GM12878 (cell line): ENCODE data around the gene XPO5. TPM values are rescaled to one million over a fixed set of nuclear protein-coding genes. Genes with fewer than 3 reads are reported as not detected.

ENCODE experiments used
- ATAC-seq: fragments of 200-7000 bp; cut with Tn5 transposase; 3 replicates; pipeline ENCODE4 v1.9.1; 2020; ENCODE audit warnings: mild to moderate bottlenecking, moderate library complexity
- BruUV-seq: library from RNA; stranded (reverse); fragments of 400-500 nt; replicated peaks from 2 replicates; lab custom pipeline; 2021; lab: Mats Ljungman, UMichigan
- CTCF ChIA-PET: fragments of 300-600 bp; sonication (Branson Sonifier 250); formaldehyde crosslinking; extraction: SDS; loops from one replicate; lab custom pipeline; 2021; ENCODE audit warnings: inconsistent platforms; lab: Yijun Ruan, JAX
- POLR2A ChIA-PET: fragments of 350-600 bp; formaldehyde crosslinking; extraction: SDS; loops from one replicate; lab custom pipeline; 2021; ENCODE audit warnings: inconsistent platforms; lab: Charles Lee
- RAD21 ChIA-PET: fragments of 300-600 bp; sonication (Branson Sonifier 250); formaldehyde crosslinking; loops from one replicate; lab custom pipeline; 2023; ENCODE audit warnings: antibody characterized with exemption; ENCODE audit not compliant: unreplicated experiment; lab: Charles Lee
- SMC1A ChIA-PET: fragments of 300-600 bp; sonication (Branson Sonifier 250); formaldehyde crosslinking; loops from one replicate; lab custom pipeline; 2023; ENCODE audit not compliant: unreplicated experiment, uncharacterized antibody; lab: Charles Lee
- DNase-seq: peaks from one replicate; pipeline ENCODE4 v3.0.0-alpha.2; 2011; ENCODE audit warnings: low read depth, low spot score
- FAIRE-seq: peaks from 3 replicates; lab custom pipeline; 2011; peaks lifted over from hg19 to GRCh38; lab: Jason Lieb, UNC
- H2AFZ ChIP-seq: 2 replicates; pipeline ENCODE4 v1.6.0; 2011; ENCODE audit warnings: low read depth, low read length, control low read depth; ENCODE audit not compliant: control insufficient read depth
- H3K27ac ChIP-seq: 2 replicates; pipeline ENCODE4 v1.5.1; 2011; ENCODE audit warnings: control low read depth; ENCODE audit not compliant: control insufficient read depth, insufficient read depth
- H3K27me3 ChIP-seq, 2 experiments: replicated peaks in 1 of 2; 2 replicates each; pipeline versions ENCODE4 v1.6.0 to v1.6.1; 2011; ENCODE audit warnings: low read length in 1 of 2; ENCODE audit not compliant: control insufficient read depth in 2 of 2, insufficient read depth in 2 of 2
- H3K36me3 ChIP-seq, 2 experiments: 2 replicates each; pipeline ENCODE4 v1.5.1; 2011; ENCODE audit warnings: low read length in 1 of 2; ENCODE audit not compliant: control insufficient read depth in 2 of 2, insufficient read depth in 2 of 2
- H3K4me1 ChIP-seq: 2 replicates; pipeline ENCODE4 v1.6.1; 2011; ENCODE audit warnings: mild to moderate bottlenecking, low read length, moderate library complexity, mixed read lengths; ENCODE audit not compliant: control insufficient read depth, insufficient read depth
- H3K4me2 ChIP-seq: 2 replicates; pipeline ENCODE4 v1.6.0; 2011; ENCODE audit warnings: control low read depth; ENCODE audit not compliant: control insufficient read depth, insufficient read depth
- H3K4me3 ChIP-seq: fragments of 200-600 bp; sonication (generic); 2 replicates; pipeline ENCODE4 v1.5.1; 2016
- H3K79me2 ChIP-seq: 2 replicates; pipeline ENCODE4 v1.6.0; 2011; ENCODE audit warnings: low read length; ENCODE audit not compliant: control insufficient read depth, insufficient read depth
- H3K9ac ChIP-seq: 2 replicates; pipeline ENCODE4 v1.8.0; 2011; ENCODE audit warnings: low read length, control low read depth, mixed read lengths; ENCODE audit not compliant: control insufficient read depth, insufficient read depth
- H3K9me3 ChIP-seq: replicated peaks from 3 replicates; pipeline ENCODE4 v1.5.1; 2011; ENCODE audit warnings: mild to moderate bottlenecking, low read length; ENCODE audit not compliant: control insufficient read depth, insufficient read depth
- H4K20me1 ChIP-seq: 2 replicates; pipeline ENCODE4 v1.6.0; 2011; ENCODE audit not compliant: control insufficient read depth, insufficient read depth
- BCL3 ChIP-seq: IDR thresholded peaks from 2 replicates; pipeline ENCODE4 v1.6.1; 2011; ENCODE audit warnings: borderline replicate concordance, low read depth, mild to moderate bottlenecking, moderate library complexity, low read length; ENCODE audit not compliant: insufficient read depth, poor library complexity, severe bottlenecking
- CBFB ChIP-seq: IDR thresholded peaks from 2 replicates; pipeline ENCODE4 v1.6.1; 2016; ENCODE audit warnings: antibody characterized with exemption, low read depth
- KLF5 ChIP-seq: fragments of 450-650 bp; IDR thresholded peaks from 2 replicates; pipeline ENCODE4 v1.6.1; 2014; ENCODE audit warnings: mild to moderate bottlenecking; ENCODE audit not compliant: partially characterized antibody
- MAX ChIP-seq: IDR thresholded peaks from 2 replicates; pipeline ENCODE4 v1.6.1; 2012; ENCODE audit warnings: low read depth, low read length, improper control_type of control experiment
- MTA2 ChIP-seq: fragments of 450-650 bp; IDR thresholded peaks from 2 replicates; pipeline ENCODE4 v1.6.1; 2016; ENCODE audit warnings: low read depth, mild to moderate bottlenecking, moderate library complexity
- NBN ChIP-seq: fragments of 450-650 bp; IDR thresholded peaks from 2 replicates; pipeline ENCODE4 v1.6.1; 2016
- NRF1 ChIP-seq: conservative IDR thresholded peaks from 2 replicates; pipeline ENCODE4 v1.6.1; 2011; ENCODE audit warnings: mild to moderate bottlenecking, low read depth, low read length, improper control_type of control experiment
- TCF12 ChIP-seq: IDR thresholded peaks from 2 replicates; pipeline ENCODE4 v1.6.1; 2011; ENCODE audit warnings: low read depth, mild to moderate bottlenecking, low read length
- ZNF217 ChIP-seq: fragments of 450-650 bp; IDR thresholded peaks from 2 replicates; pipeline ENCODE4 v1.6.1; 2017; ENCODE audit warnings: antibody characterized with exemption, mild to moderate bottlenecking
- ZNF24 ChIP-seq: fragments of 450-650 bp; IDR thresholded peaks from 2 replicates; pipeline ENCODE4 v1.6.1; 2017; ENCODE audit warnings: antibody characterized with exemption, mild to moderate bottlenecking
- ZNF274 ChIP-seq: IDR thresholded peaks from one replicate; pipeline ENCODE4 v1.8.0; 2011; ENCODE audit not compliant: insufficient read length, insufficient read depth
- WGBS: methylation state at CpG from one replicate; pipeline ENCODE4 v1.1.6; 2016; ENCODE audit warnings: low lambda C conversion rate; ENCODE audit not compliant: insufficient replicate concordance, insufficient coverage; ENCODE audit errors: missing lambda C conversion rate; 5-methylcytosine and 5-hydroxymethylcytosine counted together
- in situ Hi-C: fragments of 300-500 bp; cut with MboI; formaldehyde crosslinking; loops from 9 replicates; pipeline ENCODE4 v1.14.3; 2018; ENCODE audit warnings: mixed read lengths
- intact Hi-C: fragments of 100-400 bp; cut with micrococcal nuclease; formaldehyde crosslinking; loops from one replicate; pipeline ENCODE4 v1.14.2; 2022; ENCODE audit not compliant: unreplicated experiment
- polyA plus RNA-seq, 11 experiments: library from polyadenylated mRNA; depleted of rRNA in 4 of 11; unstranded in 6 of 11; stranded (reverse) in 5 of 11; fragments of >200 nt; fragmentation: Nextera tagmentation in 4 of 11; fragmentation: Illumina TruSeq in 1 of 11; extraction: Ambion mirVana in 4 of 11; extraction: Trizol in 1 of 11; gene quantifications; 1 replicate in 1 of 11; 2 replicates in 10 of 11; pipeline versions ENCODE4 v1.2.1 to v1.2.3, GENCODE V29; 2011 to 2016; ENCODE audit warnings: inconsistent platforms in 2 of 11, missing spikeins in 2 of 11, low read depth in 1 of 11
- total RNA-seq, 4 experiments: library from RNA; depleted of rRNA in 3 of 4; stranded (reverse); fragments of >200 nt in 3 of 4; fragmentation: Illumina TruSeq in 1 of 4; extraction: Trizol in 1 of 4; gene quantifications; 2 replicates each; pipeline versions ENCODE4 v1.2.1 to v1.2.3, GENCODE V29; 2013 to 2021
- TF ChIP-seq, protein P1 (sequence below), 3 experiments: IDR thresholded peaks in 2 of 3; conservative IDR thresholded peaks in 1 of 3; 2 replicates each; pipeline ENCODE4 v1.5.1; 2011; ENCODE audit warnings: low read depth in 3 of 3, low read length in 3 of 3, mild to moderate bottlenecking in 3 of 3, control low read depth in 2 of 3, moderate library complexity in 2 of 3, inconsistent platforms in 1 of 3, mixed read lengths in 1 of 3; ENCODE audit not compliant: control insufficient read depth in 2 of 3, insufficient read depth in 1 of 3; ENCODE audit errors: extremely low read depth in 1 of 3
- TF ChIP-seq, protein P2 (sequence below): fragments of 450-650 bp; IDR thresholded peaks from 2 replicates; pipeline ENCODE4 v1.6.1; 2017; ENCODE audit warnings: low read depth, mild to moderate bottlenecking, moderate library complexity
- TF ChIP-seq, protein P3 (sequence below): fragments of 450-650 bp; IDR thresholded peaks from 2 replicates; pipeline ENCODE4 v1.6.1; 2017; ENCODE audit warnings: mild to moderate bottlenecking, moderate library complexity

Gene XPO5
- total and polyA plus RNA-seq, 10 of the 15 experiments (the other 5 are each of a cell fraction or from before 2014, with no cell fraction given): 11.3 to 76.0 (median 41.6) TPM

DNA sequence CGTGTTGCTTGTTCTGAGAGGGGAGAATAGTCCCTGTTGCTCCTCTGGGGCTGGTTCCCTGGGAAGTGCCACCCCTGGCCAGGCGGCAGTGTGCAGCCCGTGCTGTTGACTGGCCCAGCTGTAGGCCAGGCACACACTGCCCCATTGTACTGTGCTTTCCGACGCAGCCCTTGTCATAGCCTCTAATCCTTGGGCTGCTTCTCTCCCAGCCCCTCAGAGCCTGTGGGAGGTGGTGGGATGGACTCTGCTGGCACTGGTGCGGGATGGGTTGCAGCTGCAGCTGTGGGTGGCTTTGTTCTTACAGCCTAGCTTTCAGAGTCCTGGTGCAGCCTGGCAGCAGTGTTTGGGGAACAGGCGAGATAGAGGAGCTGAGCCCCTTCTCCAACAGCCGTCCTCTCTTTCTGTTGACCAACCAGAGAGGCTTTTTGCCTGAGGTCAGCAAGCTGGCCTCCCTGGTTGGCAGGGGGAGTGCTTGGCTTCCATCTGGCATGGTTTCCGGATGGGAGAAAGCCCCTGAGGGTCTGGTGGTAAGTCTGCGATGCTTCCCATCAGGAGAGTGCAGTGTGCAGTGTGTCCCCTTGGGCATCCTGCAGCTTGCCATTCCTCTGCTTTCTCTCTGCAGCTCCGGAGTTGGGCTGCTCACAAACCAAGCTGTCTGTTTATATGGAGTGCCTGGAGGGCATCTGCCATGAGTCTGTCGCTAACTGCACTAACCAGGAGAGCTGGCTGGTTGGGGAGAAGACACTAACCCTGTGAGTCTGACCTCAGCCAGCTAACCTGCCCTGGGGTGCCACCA is 86.4 kb downstream of the XPO5 start:
- no peak for FAIRE-seq
- Histone ChIP-seq H2AFZ (no peak overlapping the region), H4K20me1 (no peaks in the 10 kb centered on the region), H3K9ac (no peak overlapping the region), H3K79me2 (no peaks in the 10 kb centered on the region), H3K27me3 (no peaks in the 10 kb centered on the region), H3K36me3 (no peaks in the 10 kb centered on the region), H3K4me2 (no peak overlapping the region), H3K27ac (no peak overlapping the region), H3K4me1 (no peaks in the 10 kb centered on the region; the same call in 1 of the 2 replicates), H3K9me3 (no peaks in the 10 kb centered on the region), H3K4me3 (no peak overlapping the region)
- no TSS peak for BruUV-seq
- 90% methylated on average over 12 of the region's 12 CpGs for WGBS
- ATAC-seq: no peak
- SMC1A ChIA-PET: interaction anchor here (0.5 to 1.5 kb wide), 3 partner anchors 9 to 125 kb away, joined by 3 read pairs; no protein-coding TSS in a partner anchor
- intact Hi-C loops (no loop called here), in situ Hi-C loops (no loop called here)
- RAD21 ChIA-PET: no interaction called here
- CTCF ChIA-PET: interaction anchor here (1.0 kb wide), 1 partner anchor 16 kb away, joined by 5 read pairs; no protein-coding TSS in a partner anchor
- POLR2A ChIA-PET: interaction anchor here (0.7 kb wide), 1 partner anchor 11 kb away, joined by 3 read pairs; no protein-coding TSS in a partner anchor
- DNase-seq: no peak
- no peak for TF ChIP-seq MTA2
- TF ChIP-seq NRF1: no peak
- no peak for TF ChIP-seq TCF12
- no peak for TF ChIP-seq KLF5
- TF ChIP-seq, protein P1, sequence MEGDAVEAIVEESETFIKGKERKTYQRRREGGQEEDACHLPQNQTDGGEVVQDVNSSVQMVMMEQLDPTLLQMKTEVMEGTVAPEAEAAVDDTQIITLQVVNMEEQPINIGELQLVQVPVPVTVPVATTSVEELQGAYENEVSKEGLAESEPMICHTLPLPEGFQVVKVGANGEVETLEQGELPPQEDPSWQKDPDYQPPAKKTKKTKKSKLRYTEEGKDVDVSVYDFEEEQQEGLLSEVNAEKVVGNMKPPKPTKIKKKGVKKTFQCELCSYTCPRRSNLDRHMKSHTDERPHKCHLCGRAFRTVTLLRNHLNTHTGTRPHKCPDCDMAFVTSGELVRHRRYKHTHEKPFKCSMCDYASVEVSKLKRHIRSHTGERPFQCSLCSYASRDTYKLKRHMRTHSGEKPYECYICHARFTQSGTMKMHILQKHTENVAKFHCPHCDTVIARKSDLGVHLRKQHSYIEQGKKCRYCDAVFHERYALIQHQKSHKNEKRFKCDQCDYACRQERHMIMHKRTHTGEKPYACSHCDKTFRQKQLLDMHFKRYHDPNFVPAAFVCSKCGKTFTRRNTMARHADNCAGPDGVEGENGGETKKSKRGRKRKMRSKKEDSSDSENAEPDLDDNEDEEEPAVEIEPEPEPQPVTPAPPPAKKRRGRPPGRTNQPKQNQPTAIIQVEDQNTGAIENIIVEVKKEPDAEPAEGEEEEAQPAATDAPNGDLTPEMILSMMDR (IDR thresholded peaks at IDR 0.05 in 2 of 3, conservative IDR thresholded peaks at IDR 0.05 in 1 of 3; ENCODE audit: control insufficient read depth in 2 of 3, extremely low read depth in 1 of 3, insufficient read depth in 1 of 3, low read depth in 3 of 3, low read length in 3 of 3): no peak
- TF ChIP-seq CBFB: no peak
- no peak for TF ChIP-seq BCL3
- no peak for TF ChIP-seq MAX
- no peak for TF ChIP-seq ZNF274
- TF ChIP-seq ZNF24: no peak
- TF ChIP-seq, protein P2, sequence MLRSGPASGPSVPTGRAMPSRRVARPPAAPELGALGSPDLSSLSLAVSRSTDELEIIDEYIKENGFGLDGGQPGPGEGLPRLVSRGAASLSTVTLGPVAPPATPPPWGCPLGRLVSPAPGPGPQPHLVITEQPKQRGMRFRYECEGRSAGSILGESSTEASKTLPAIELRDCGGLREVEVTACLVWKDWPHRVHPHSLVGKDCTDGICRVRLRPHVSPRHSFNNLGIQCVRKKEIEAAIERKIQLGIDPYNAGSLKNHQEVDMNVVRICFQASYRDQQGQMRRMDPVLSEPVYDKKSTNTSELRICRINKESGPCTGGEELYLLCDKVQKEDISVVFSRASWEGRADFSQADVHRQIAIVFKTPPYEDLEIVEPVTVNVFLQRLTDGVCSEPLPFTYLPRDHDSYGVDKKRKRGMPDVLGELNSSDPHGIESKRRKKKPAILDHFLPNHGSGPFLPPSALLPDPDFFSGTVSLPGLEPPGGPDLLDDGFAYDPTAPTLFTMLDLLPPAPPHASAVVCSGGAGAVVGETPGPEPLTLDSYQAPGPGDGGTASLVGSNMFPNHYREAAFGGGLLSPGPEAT: no peak
- no peak for TF ChIP-seq ZNF217
- TF ChIP-seq, protein P3, sequence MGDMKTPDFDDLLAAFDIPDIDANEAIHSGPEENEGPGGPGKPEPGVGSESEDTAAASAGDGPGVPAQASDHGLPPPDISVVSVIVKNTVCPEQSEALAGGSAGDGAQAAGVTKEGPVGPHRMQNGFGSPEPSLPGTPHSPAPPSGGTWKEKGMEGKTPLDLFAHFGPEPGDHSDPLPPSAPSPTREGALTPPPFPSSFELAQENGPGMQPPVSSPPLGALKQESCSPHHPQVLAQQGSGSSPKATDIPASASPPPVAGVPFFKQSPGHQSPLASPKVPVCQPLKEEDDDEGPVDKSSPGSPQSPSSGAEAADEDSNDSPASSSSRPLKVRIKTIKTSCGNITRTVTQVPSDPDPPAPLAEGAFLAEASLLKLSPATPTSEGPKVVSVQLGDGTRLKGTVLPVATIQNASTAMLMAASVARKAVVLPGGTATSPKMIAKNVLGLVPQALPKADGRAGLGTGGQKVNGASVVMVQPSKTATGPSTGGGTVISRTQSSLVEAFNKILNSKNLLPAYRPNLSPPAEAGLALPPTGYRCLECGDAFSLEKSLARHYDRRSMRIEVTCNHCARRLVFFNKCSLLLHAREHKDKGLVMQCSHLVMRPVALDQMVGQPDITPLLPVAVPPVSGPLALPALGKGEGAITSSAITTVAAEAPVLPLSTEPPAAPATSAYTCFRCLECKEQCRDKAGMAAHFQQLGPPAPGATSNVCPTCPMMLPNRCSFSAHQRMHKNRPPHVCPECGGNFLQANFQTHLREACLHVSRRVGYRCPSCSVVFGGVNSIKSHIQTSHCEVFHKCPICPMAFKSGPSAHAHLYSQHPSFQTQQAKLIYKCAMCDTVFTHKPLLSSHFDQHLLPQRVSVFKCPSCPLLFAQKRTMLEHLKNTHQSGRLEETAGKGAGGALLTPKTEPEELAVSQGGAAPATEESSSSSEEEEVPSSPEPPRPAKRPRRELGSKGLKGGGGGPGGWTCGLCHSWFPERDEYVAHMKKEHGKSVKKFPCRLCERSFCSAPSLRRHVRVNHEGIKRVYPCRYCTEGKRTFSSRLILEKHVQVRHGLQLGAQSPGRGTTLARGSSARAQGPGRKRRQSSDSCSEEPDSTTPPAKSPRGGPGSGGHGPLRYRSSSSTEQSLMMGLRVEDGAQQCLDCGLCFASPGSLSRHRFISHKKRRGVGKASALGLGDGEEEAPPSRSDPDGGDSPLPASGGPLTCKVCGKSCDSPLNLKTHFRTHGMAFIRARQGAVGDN: no peak
- TF ChIP-seq NBN: no peak
